ENCODE results near the gene TBPL2.

DNA sequence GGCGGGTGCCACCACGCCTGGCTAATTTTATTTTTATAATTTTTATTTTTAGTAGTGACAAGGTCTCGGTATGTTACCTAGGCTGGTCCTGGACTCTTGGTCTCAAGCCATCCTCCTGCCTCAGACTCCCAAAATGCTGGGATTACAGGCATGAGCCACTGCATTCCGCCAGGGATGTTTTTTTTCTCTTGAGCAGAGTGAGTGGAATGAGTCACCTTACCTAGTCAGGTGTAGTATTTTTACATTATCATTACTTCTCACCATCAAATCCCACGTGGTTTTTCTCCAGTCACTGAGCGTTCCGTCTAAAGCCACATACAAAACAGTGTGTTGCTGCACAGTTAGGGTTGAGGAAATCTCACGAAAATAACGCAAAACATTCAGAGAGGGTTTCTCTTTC is 870 bp upstream of the TBPL2 start:
- TF ChIP-seq ZNF619 (CRISPR knock-in tag; IDR thresholded peaks at IDR 0.05) (no peak), KDM5B (CRISPR knock-in tag; IDR thresholded peaks at IDR 0.05; ENCODE audit: borderline replicate concordance) (no peak), CREM (IDR thresholded peaks at IDR 0.05) (no peak), CREM (CRISPR knock-in tag; IDR thresholded peaks at IDR 0.05) (no peak), ZNF292 (CRISPR knock-in tag; IDR thresholded peaks at IDR 0.05; ENCODE audit: borderline replicate concordance, low read depth) (no peak), ZNF24 (IDR thresholded peaks at IDR 0.05) (no peak), EHMT2 (IDR thresholded peaks at IDR 0.05; ENCODE audit: borderline replicate concordance, low read depth, low read length) (no peak), NFIB (CRISPR knock-in tag; IDR thresholded peaks at IDR 0.05; ENCODE audit: borderline replicate concordance) (no peak), ZSCAN22 (CRISPR knock-in tag; IDR thresholded peaks at IDR 0.05) (no peak), RFX5 (IDR thresholded peaks at IDR 0.05; ENCODE audit: low read depth, low read length) (no peak)
- TF ChIP-seq, protein P1, sequence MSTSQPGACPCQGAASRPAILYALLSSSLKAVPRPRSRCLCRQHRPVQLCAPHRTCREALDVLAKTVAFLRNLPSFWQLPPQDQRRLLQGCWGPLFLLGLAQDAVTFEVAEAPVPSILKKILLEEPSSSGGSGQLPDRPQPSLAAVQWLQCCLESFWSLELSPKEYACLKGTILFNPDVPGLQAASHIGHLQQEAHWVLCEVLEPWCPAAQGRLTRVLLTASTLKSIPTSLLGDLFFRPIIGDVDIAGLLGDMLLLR (CRISPR knock-in tag; IDR thresholded peaks at IDR 0.05) = no peak

Measured in HepG2 (cell line).